ENCODE results near the gene KCNH8. TPM values are rescaled to one million over a fixed set of nuclear protein-coding genes. Genes with fewer than 3 reads are reported as not detected.

Gene KCNH8
- total and polyA plus RNA-seq, 2 of the 4 experiments (the other 2 are of a cell fraction), result not detected

GRCh38 chr3:19473971-19474580 lies 325.8 kb downstream of the KCNH8 start:
- H2AFZ ChIP-seq (replicated peaks; ENCODE audit: low read length, poor library complexity), result no peak overlapping the region
- dilution Hi-C loops (cut with HindIII; ENCODE audit: low sequenced_read_pairs, unreplicated experiment) (no loop called here), in situ Hi-C loops (cut with MboI; ENCODE audit: low sequenced_read_pairs) (no loop called here), intact Hi-C loops (cut with micrococcal nuclease) (loop anchor here (10.0 kb wide), 1 partner anchor 1321 kb away; no protein-coding TSS in a partner anchor)
- CTCF ChIA-PET, result no interaction called here
- H2BK20ac ChIP-seq (ENCODE audit: low read depth, low read length), result no peak overlapping the region
- TF ChIP-seq MXI1 (IDR thresholded peaks at IDR 0.05; ENCODE audit: borderline replicate concordance, low read depth, low read length), result no peak
- no peak for TF ChIP-seq NFE2L2 (IDR thresholded peaks at IDR 0.05; ENCODE audit: low read depth, low read length)
- ATAC-seq (ENCODE audit: low read depth), result no peak
- no peak overlapping the region for H2AK5ac ChIP-seq (ENCODE audit: low read depth, low read length)
- H2BK5ac ChIP-seq (ENCODE audit: low read depth, low read length, poor library complexity, severe bottlenecking), result no peak overlapping the region
- no CpG with 5 or more reads among the region's 3 CpGs for WGBS, 2 experiments (ENCODE audit: extremely low coverage in 2 of 2, insufficient read length in 1 of 2)
- H4K5ac ChIP-seq (ENCODE audit: low read depth, low read length), result no peak overlapping the region
- no peak overlapping the region for H4K91ac ChIP-seq (ENCODE audit: insufficient read depth, low read depth, low read length)
- no peaks in the 10 kb centered on the region for H3K27me3 ChIP-seq (ENCODE audit: control insufficient read depth, insufficient read depth, low read length)
- H3K56ac ChIP-seq (ENCODE audit: extremely low read depth, insufficient read depth, low read length), result no peak overlapping the region
- no peak overlapping the region for H2AK9ac ChIP-seq (replicated peaks; ENCODE audit: low read depth, low read length, poor library complexity)
- POLR2A ChIA-PET (ENCODE audit: unreplicated experiment), result no interaction called here
- H2BK15ac ChIP-seq (ENCODE audit: low read depth, low read length), result no peak overlapping the region
- no peak overlapping the region for H3K14ac ChIP-seq (replicated peaks; ENCODE audit: low read depth, low read length)
- no peak overlapping the region for H3K4me2 ChIP-seq (ENCODE audit: low read depth, low read length)
- no peak overlapping the region for H3K9ac ChIP-seq (ENCODE audit: low read depth, low read length)
- no peaks in the 10 kb centered on the region for H4K20me1 ChIP-seq (ENCODE audit: insufficient read depth, low read length)
- H3K23ac ChIP-seq (ENCODE audit: low read depth, low read length), result no peak overlapping the region
- no peak for DNase-seq
- H2BK120ac ChIP-seq (ENCODE audit: low read depth, low read length), result no peak overlapping the region
- no TSS peak for BruUV-seq (replicated peaks)
- H3K27ac ChIP-seq (ENCODE audit: insufficient read depth, low read length), result no peak overlapping the region
- no peak overlapping the region for H4K8ac ChIP-seq (ENCODE audit: low read depth in 2 of 2, low read length in 2 of 2)
- H3K4ac ChIP-seq (ENCODE audit: low read depth, low read length), result no peak overlapping the region
- H3K9me1 ChIP-seq (ENCODE audit: insufficient read depth, low read length), result no peaks in the 10 kb centered on the region
- no peaks in the 10 kb centered on the region for H3K36me3 ChIP-seq (ENCODE audit: control insufficient read depth, insufficient read depth, low read length)
- H3K4me3 ChIP-seq (ENCODE audit: insufficient read depth, low read depth, low read length), result no peak overlapping the region
- no peaks in the 10 kb centered on the region for H3K4me1 ChIP-seq (ENCODE audit: control insufficient read depth, insufficient read depth, low read length)
- H3K79me1 ChIP-seq (ENCODE audit: low read depth in 1 of 2, low read length in 2 of 2), result no peaks in the 10 kb centered on the region
- H3K18ac ChIP-seq (ENCODE audit: low read depth, low read length), result no peak overlapping the region
- H3K9me3 ChIP-seq (ENCODE audit: control insufficient read depth, insufficient read depth, low read length), result peaks cover 3% of the 10 kb centered on the region; the same call in 1 of the 2 replicates
